WTC11 (cell line): Measurements from ENCODE around the gene RBMS1. TPM values are rescaled to one million over a fixed set of nuclear protein-coding genes. Genes with fewer than 3 reads are reported as not detected.
A peak's percentile ranks its signal among the peaks of the same experiment; 100 is the strongest.

Experiments
- ATAC-seq: fragments of 200-7000 bp; cut with Tn5 transposase; 2 replicates; pipeline ENCODE4 v1.10.0; 2021; ENCODE audit warnings: mild to moderate bottlenecking, moderate library complexity
- CTCF ChIA-PET: fragments of 300-600 bp; sonication (Branson Sonifier 250); formaldehyde crosslinking; loops from one replicate; lab custom pipeline; 2021; ENCODE audit warnings: antibody characterized with exemption; lab: Charles Lee
- POLR2A ChIA-PET: fragments of 350-600 bp; sonication (Branson Sonifier 250); formaldehyde crosslinking; loops from one replicate; lab custom pipeline; 2021; ENCODE audit warnings: antibody characterized with exemption; lab: Charles Lee
- DNase-seq: peaks from one replicate; pipeline ENCODE4 v3.0.0; 2021; ENCODE audit warnings: low spot score
- H3K27ac Mint-ChIP-seq: 2 replicates; pipeline ENCODE4 v1.8.0; 2021; ENCODE audit warnings: mixed read lengths
- H3K27me3 Mint-ChIP-seq: 2 replicates; pipeline ENCODE4 v1.8.0; 2021; ENCODE audit warnings: low read depth, mild to moderate bottlenecking, moderate library complexity, mixed read lengths
- H3K36me3 Mint-ChIP-seq: 2 replicates; pipeline ENCODE4 v1.8.0; 2021; ENCODE audit warnings: mixed read lengths
- H3K4me1 Mint-ChIP-seq: 2 replicates; pipeline ENCODE4 v1.8.0; 2022; ENCODE audit warnings: mixed read lengths
- H3K4me3 Mint-ChIP-seq: 2 replicates; pipeline ENCODE4 v1.8.0; 2021; ENCODE audit warnings: mild to moderate bottlenecking, moderate library complexity, mixed read lengths
- H3K9me3 Mint-ChIP-seq: 2 replicates; pipeline ENCODE4 v1.8.0; 2021; ENCODE audit warnings: mixed read lengths
- AFF4 ChIP-seq: sonication (generic); formaldehyde crosslinking; IDR thresholded peaks from 2 replicates; pipeline ENCODE4 v1.8.1; 2023; ENCODE audit warnings: mild to moderate bottlenecking, missing genetic modification reagents, borderline replicate concordance
- ATF3 ChIP-seq: sonication (generic); formaldehyde crosslinking; conservative IDR thresholded peaks from 2 replicates; pipeline ENCODE4 v1.8.1; 2022; ENCODE audit warnings: mild to moderate bottlenecking, missing genetic modification reagents
- CBFB ChIP-seq: sonication (generic); formaldehyde crosslinking; IDR thresholded peaks from 2 replicates; pipeline ENCODE4 v1.8.1; 2022; ENCODE audit warnings: mild to moderate bottlenecking, low read depth, missing genetic modification reagents
- CREB1 ChIP-seq: sonication (generic); formaldehyde crosslinking; IDR thresholded peaks from 2 replicates; pipeline ENCODE4 v1.8.0; 2023; ENCODE audit warnings: mild to moderate bottlenecking, missing genetic modification reagents
- GABPB1 ChIP-seq: sonication (generic); formaldehyde crosslinking; IDR thresholded peaks from 2 replicates; pipeline ENCODE4 v1.8.1; 2023; ENCODE audit warnings: mild to moderate bottlenecking, missing genetic modification reagents
- MAX ChIP-seq: sonication (generic); formaldehyde crosslinking; IDR thresholded peaks from 2 replicates; pipeline ENCODE4 v1.8.0; 2022; ENCODE audit warnings: mild to moderate bottlenecking, missing genetic modification reagents
- MYBL2 ChIP-seq: sonication (generic); formaldehyde crosslinking; IDR thresholded peaks from 2 replicates; pipeline ENCODE4 v1.8.1; 2023; ENCODE audit warnings: mild to moderate bottlenecking, moderate library complexity, missing genetic modification reagents
- NR1H2 ChIP-seq: sonication (generic); formaldehyde crosslinking; IDR thresholded peaks from 2 replicates; pipeline ENCODE4 v1.9.0; 2021; ENCODE audit warnings: mild to moderate bottlenecking, moderate library complexity, missing genetic modification reagents
- RORB ChIP-seq: fragments of 250-450 bp; sonication (Bioruptor Pico); IDR thresholded peaks from 2 replicates; pipeline ENCODE4 v1.9.0; 2021; ENCODE audit warnings: mild to moderate bottlenecking
- SMAD3 ChIP-seq: sonication (generic); formaldehyde crosslinking; IDR thresholded peaks from 2 replicates; pipeline ENCODE4 v1.8.0; 2022; ENCODE audit warnings: missing genetic modification reagents, mild to moderate bottlenecking, borderline replicate concordance
- SMAD4 ChIP-seq: sonication (generic); formaldehyde crosslinking; IDR thresholded peaks from 2 replicates; pipeline ENCODE4 v1.8.0; 2022; ENCODE audit warnings: mild to moderate bottlenecking, missing genetic modification reagents
- TCF7 ChIP-seq: sonication (generic); formaldehyde crosslinking; IDR thresholded peaks from 2 replicates; pipeline ENCODE4 v1.8.0; 2022; ENCODE audit warnings: mild to moderate bottlenecking, low read depth, missing genetic modification reagents, moderate library complexity
- USF1 ChIP-seq: sonication (generic); formaldehyde crosslinking; IDR thresholded peaks from 2 replicates; pipeline ENCODE4 v1.8.0; 2022; ENCODE audit warnings: mild to moderate bottlenecking, missing genetic modification reagents
- ZMAT4 ChIP-seq: fragments of 250-450 bp; sonication (Bioruptor Pico); IDR thresholded peaks from 2 replicates; pipeline ENCODE4 v1.9.0; 2021; ENCODE audit warnings: mild to moderate bottlenecking
- ZNF263 ChIP-seq: sonication (generic); formaldehyde crosslinking; IDR thresholded peaks from 2 replicates; pipeline ENCODE4 v1.8.1; 2022; ENCODE audit warnings: low read depth, mild to moderate bottlenecking, moderate library complexity, missing genetic modification reagents
- ZNF423 ChIP-seq: fragments of 250-450 bp; sonication (Bioruptor Pico); IDR thresholded peaks from 2 replicates; pipeline ENCODE4 v2.1.2; 2022; ENCODE audit warnings: mild to moderate bottlenecking, moderate library complexity
- total RNA-seq: library from RNA; stranded (reverse); gene quantifications from 3 replicates; pipeline ENCODE4 v1.2.3, GENCODE V29; 2021
- TF ChIP-seq, protein P1 (sequence below): sonication (generic); formaldehyde crosslinking; IDR thresholded peaks from 2 replicates; pipeline ENCODE4 v1.8.1; 2023; ENCODE audit warnings: mild to moderate bottlenecking, missing genetic modification reagents
- TF ChIP-seq, protein P2 (sequence below): fragments of 250-450 bp; sonication (Bioruptor Pico); IDR thresholded peaks from 2 replicates; pipeline ENCODE4 v1.8.0; 2021; ENCODE audit warnings: mild to moderate bottlenecking
- TF ChIP-seq, protein P3 (sequence below): sonication (generic); formaldehyde crosslinking; IDR thresholded peaks from 2 replicates; pipeline ENCODE4 v1.8.0; 2022; ENCODE audit warnings: mild to moderate bottlenecking, missing genetic modification reagents

Gene RBMS1
- total RNA-seq, 1 experiment from 2014 or later, result 56.3 TPM

GRCh38 chr2:160301420-160301819 lies 192.2 kb downstream of the RBMS1 start:
- Mint-ChIP-seq H3K9me3 (no peaks in the 10 kb centered on the region), H3K4me3 (no peak overlapping the region), H3K4me1 (peaks cover 14% of the 10 kb centered on the region), H3K27me3 (no peaks in the 10 kb centered on the region), H3K36me3 (peaks cover 35% of the 10 kb centered on the region)
- ChIA-PET CTCF (interaction anchor here (0.7 kb wide), 1 partner anchor 42 kb away, joined by 3 read pairs; no protein-coding TSS in a partner anchor), POLR2A (no interaction called here)
- ATAC-seq (no peak), DNase-seq (no peak)
- TF ChIP-seq TCF7 (CRISPR knock-in tag) (no peak), GABPB1 (CRISPR knock-in tag) (no peak), MYBL2 (CRISPR knock-in tag) (no peak), NR1H2 (CRISPR knock-in tag) (no peak), AFF4 (CRISPR knock-in tag) (no peak), ZNF263 (CRISPR knock-in tag) (no peak), ZNF423 (CRISPR knock-in tag) (no peak), SMAD4 (CRISPR knock-in tag) (no peak), RORB (CRISPR knock-in tag) (no peak), SMAD3 (CRISPR knock-in tag) (no peak), ATF3 (CRISPR knock-in tag) (no peak), MAX (no peak), CREB1 (CRISPR knock-in tag) (no peak), CBFB (CRISPR knock-in tag) (no peak), USF1 (no peak)
- TF ChIP-seq, protein P1, sequence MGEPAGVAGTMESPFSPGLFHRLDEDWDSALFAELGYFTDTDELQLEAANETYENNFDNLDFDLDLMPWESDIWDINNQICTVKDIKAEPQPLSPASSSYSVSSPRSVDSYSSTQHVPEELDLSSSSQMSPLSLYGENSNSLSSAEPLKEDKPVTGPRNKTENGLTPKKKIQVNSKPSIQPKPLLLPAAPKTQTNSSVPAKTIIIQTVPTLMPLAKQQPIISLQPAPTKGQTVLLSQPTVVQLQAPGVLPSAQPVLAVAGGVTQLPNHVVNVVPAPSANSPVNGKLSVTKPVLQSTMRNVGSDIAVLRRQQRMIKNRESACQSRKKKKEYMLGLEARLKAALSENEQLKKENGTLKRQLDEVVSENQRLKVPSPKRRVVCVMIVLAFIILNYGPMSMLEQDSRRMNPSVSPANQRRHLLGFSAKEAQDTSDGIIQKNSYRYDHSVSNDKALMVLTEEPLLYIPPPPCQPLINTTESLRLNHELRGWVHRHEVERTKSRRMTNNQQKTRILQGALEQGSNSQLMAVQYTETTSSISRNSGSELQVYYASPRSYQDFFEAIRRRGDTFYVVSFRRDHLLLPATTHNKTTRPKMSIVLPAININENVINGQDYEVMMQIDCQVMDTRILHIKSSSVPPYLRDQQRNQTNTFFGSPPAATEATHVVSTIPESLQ (CRISPR knock-in tag), result no peak
- TF ChIP-seq, protein P2, sequence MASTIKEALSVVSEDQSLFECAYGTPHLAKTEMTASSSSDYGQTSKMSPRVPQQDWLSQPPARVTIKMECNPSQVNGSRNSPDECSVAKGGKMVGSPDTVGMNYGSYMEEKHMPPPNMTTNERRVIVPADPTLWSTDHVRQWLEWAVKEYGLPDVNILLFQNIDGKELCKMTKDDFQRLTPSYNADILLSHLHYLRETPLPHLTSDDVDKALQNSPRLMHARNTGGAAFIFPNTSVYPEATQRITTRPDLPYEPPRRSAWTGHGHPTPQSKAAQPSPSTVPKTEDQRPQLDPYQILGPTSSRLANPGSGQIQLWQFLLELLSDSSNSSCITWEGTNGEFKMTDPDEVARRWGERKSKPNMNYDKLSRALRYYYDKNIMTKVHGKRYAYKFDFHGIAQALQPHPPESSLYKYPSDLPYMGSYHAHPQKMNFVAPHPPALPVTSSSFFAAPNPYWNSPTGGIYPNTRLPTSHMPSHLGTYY (CRISPR knock-in tag), result no peak
- TF ChIP-seq, all 79 proteins: peak for 0
- no peak overlapping the region for H3K27ac Mint-ChIP-seq

GRCh38 chr2:160300203-160300602 lies 193.4 kb downstream of the RBMS1 start:
- ChIA-PET POLR2A (no interaction called here), CTCF (interaction anchor here (1.2 kb wide), 1 partner anchor 48 kb away, joined by 4 read pairs; no protein-coding TSS in a partner anchor)
- Mint-ChIP-seq H3K4me3 (no peak overlapping the region), H3K27ac (peak overlapping the region; percentile 17; the same call in 1 of the 2 replicates), H3K9me3 (no peaks in the 10 kb centered on the region), H3K27me3 (no peaks in the 10 kb centered on the region), H3K4me1 (peaks cover 14% of the 10 kb centered on the region), H3K36me3 (peaks cover 37% of the 10 kb centered on the region)
- DNase-seq (no peak), ATAC-seq (no peak)
- TF ChIP-seq ZMAT4 (no peak), AFF4 (CRISPR knock-in tag) (no peak), SMAD4 (CRISPR knock-in tag) (no peak)
- TF ChIP-seq, protein P3, sequence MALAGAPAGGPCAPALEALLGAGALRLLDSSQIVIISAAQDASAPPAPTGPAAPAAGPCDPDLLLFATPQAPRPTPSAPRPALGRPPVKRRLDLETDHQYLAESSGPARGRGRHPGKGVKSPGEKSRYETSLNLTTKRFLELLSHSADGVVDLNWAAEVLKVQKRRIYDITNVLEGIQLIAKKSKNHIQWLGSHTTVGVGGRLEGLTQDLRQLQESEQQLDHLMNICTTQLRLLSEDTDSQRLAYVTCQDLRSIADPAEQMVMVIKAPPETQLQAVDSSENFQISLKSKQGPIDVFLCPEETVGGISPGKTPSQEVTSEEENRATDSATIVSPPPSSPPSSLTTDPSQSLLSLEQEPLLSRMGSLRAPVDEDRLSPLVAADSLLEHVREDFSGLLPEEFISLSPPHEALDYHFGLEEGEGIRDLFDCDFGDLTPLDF (CRISPR knock-in tag), result no peak
